Nucleus accumbens (tissue), 56 donors: ENCODE data around the gene KLHL17.
A peak's percentile ranks its signal among the peaks of the same experiment; 100 is the strongest.

Experiments
- DNase-seq, 56 donors: peaks; one replicate each; lab custom pipeline; 2025; lab: John Stamatoyannopoulos, UW

The KLHL17 gene

DNA sequence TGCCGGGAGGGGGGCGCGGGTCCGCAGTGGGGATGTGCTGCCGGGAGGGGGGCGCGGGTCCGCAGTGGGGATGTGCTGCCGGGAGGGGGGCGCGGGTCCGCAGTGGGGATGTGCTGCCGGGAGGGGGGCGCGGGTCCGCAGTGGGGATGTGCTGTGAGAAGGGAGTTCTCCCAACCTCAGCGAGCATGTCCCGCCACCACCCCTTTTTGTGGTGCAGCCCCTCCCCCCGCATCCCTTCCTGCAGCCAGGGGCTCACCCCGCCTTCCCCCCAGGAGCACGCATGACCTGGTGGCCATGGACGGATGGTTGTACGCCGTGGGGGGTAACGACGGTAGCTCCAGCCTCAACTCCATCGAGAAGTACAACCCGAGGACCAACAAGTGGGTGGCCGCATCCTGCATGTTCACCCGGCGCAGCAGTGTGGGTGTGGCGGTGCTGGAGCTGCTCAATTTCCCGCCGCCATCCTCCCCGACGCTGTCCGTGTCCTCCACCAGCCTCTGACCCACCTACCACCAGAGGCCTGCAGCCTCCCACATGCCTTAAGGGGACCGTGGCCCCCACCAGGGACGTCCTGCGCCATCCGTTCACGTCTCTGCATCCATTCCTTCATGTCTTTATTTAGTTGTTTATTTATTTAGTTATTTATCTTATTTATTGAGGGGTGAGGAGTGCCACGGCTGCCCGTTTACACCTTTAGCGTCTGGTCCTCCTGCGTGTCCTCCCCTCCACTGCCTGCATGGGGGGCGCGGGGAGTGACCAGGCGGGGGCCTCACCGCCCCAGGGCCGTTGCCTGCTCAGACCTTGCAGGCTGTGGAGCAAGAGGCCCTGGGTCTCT is 4.5 kb downstream of the KLHL17 start:
- DNase-seq, result no peak

DNA sequence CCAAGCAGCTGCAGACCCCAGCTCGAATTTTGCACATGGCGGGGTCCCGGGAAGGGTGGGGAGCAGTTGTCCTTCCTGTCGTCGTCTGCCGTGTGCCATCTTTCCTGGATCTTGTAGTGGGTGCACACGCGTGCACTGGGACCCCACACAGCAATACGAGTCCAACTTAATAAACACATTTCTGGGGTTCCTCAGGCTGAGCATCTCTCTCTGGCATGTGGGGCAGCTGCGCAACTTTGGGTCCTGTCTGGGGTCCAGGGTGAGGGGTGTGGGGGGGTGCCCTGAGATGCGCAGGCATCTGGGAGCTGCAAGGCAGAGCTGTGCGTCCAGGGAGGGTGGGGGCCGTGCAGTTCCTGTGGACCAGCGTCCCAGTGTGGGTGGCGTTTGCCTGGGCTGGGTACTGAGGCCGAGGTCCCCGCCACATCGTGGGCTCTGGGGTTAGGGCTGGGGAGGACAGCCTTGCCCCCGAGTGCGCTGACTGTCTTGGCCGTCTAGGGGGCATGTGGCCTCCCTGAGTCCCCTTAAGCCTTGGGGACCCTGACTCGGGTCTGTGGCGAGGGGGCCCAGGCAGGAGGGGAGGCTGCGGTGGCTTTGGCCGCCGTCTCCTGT is 5.2 kb downstream of the KLHL17 start:
- no peak for DNase-seq

DNA sequence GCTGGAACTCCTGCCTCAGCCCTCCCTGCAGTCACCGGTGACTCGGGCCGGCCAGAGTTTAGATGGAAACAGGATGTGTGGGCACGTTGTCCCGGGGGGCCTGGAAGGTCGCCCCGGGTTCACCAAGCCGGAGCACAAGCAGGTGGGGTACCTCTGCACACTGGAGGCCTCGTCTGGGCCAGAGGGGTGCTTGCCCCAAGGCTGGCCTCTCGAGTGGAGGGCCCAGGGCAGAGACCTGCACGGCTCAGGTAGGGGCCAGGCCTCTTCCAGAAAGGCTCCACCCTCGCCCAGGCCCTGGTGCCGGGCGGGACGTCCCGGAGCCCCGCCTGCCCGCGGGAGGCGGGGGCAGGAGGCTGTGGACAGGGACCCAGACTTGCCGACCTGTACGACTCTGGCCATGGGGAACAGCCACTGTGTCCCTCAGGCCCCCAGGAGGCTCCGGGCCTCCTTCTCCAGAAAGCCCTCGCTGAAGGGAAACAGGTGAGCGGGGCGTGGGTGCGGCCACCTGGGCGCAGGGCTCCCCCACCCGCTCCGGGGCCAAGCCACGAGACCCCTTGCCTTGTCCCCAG is 5.8 kb downstream of the KLHL17 start, which contains the start of gene PLEKHN1:
Gene PLEKHN1, plus strand, starts transcription at position 348 of the 569 bp plus-strand sequence. Its CDS starts 50 bp downstream, at position 398.
- DNase-seq, result no peak

GRCh38 chr1:966704-967300 is 6.4 kb downstream of the KLHL17 start:
- peak in 2 of 56 donors; percentile 5 to 30 for DNase-seq

- no peak for DNase-seq
Observed at GRCh38 chr1:967466-968343, 7.3 kb downstream of the KLHL17 start.

DNA sequence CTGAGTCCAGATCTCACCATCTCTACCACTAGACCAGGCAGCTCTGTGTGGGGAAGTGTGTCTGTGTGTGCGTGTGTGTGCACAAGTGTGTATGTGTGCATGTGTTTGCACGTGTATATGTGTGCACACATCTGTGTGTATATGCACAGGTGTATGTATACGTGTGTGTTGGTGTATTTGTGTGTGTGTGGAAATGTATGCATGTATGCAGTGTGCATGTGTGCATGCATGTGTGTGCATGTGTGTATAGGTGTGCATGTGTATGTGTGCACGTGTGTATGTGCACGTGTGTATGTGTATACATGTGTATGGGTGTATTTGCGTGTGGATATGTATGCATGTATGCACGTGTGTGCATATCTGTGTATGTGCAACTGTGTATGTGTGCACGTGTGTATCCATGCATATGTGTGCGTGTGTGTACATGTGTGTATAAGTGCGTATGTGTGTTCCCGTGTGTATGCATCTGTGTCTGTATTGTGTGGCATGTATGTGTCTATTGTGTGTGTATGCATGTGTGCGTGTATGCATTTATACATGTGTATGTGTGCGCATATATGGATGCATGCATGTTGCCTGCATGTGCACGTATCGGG is 9.0 kb downstream of the KLHL17 start:
- DNase-seq, result no peak

DNA sequence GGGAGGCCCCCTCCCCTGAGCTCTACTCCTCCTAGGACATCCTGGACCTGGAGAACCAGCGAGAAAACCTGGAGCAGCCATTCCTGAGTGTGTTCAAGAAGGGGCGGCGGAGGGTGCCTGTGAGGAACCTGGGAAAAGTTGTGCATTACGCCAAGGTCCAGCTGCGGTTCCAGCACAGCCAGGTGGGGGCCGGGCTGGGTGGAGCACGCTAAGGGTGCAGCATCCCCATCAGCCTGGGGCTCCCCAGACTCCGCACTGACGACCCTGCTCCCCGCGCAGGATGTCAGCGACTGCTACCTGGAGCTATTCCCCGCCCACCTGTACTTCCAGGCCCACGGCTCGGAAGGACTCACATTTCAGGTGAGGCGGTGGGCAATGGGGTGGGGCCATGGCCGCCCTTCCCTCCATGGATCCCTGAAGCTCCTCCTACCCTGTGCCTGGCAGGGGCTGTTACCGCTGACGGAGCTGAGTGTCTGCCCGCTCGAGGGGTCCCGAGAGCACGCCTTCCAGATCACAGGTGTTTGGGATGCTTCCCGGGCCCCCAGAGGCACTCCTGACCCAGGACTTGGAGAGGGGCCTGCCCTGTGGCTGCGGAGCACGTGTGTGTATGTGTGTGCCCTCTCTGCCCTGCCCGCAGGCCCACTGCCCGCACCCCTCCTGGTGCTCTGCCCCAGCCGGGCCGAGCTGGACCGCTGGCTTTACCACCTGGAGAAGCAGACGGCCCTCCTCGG is 10.0 kb downstream of the KLHL17 start:
- DNase-seq, result no peak

GRCh38 chr1:970973-971730 is 10.8 kb downstream of the KLHL17 start:
- no peak for DNase-seq

- DNase-seq, result no peak
Observed at GRCh38 chr1:971751-972506, 11.5 kb downstream of the KLHL17 start.

- no peak for DNase-seq
Observed at GRCh38 chr1:972726-973458, 12.5 kb downstream of the KLHL17 start.

- DNase-seq, result no peak
Observed at GRCh38 chr1:973459-974292, 13.3 kb downstream of the KLHL17 start.

GRCh38 chr1:974293-974640 is 13.9 kb downstream of the KLHL17 start:
- no peak for DNase-seq

- no peak for DNase-seq
Observed at GRCh38 chr1:974687-975328, 14.4 kb downstream of the KLHL17 start.

DNA sequence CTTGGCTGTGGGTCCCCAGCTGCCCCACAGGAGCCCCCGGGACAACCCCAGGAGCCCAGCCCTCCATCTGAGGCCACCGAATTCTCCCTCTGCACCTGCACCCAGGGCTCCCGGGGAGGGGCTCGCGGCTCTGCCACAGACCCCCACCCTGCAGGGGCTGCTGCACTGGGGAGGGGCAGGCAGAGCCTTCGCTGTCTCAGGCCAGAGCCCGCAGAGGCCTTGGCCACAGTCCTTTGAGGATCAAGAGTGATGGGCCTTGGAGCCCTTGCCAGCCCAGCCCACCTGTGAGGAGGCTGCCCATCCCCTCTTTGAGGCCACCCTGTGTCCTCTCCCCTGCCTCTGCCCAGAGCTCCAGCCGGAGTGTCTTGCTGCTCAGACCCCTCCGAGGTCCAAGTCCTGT is 15.0 kb downstream of the KLHL17 start:
- no peak for DNase-seq

GRCh38 chr1:975896-976683 is 15.7 kb downstream of the KLHL17 start:
- peak in 8 of 56 donors; percentile 5 to 41 (median 12) for DNase-seq
